Activated CD8-positive, alpha-beta T cell treated with anti-CD3 and anti-CD28 coated beads, Interleukin-2, amount 10 ng/mL, durations not matched to agents 7 days and 5 days (primary cell): ENCODE data around the gene KATNAL2. TPM values are rescaled to one million over a fixed set of nuclear protein-coding genes. Genes with fewer than 3 reads are reported as not detected.
"Not testable (repeated sequence)": the region's sequence is repeated elsewhere in the genome, so short reads cannot be mapped to it uniquely, and the experiment has no call there.

Experiments used
- ATAC-seq: fragments of 150-1000 bp; cut with Tn5 transposase; one replicate; pipeline ENCODE4 v1.10.0; 2021; ENCODE audit warnings: moderate library complexity
- CTCF ChIA-PET: fragments of 350-600 bp; sonication (Branson Sonifier 250); formaldehyde crosslinking; loops from one replicate; lab custom pipeline; 2021; ENCODE audit warnings: antibody characterized with exemption; lab: Charles Lee
- POLR2A ChIA-PET: fragments of 350-600 bp; sonication (Branson Sonifier 250); formaldehyde crosslinking; loops from one replicate; lab custom pipeline; 2021; ENCODE audit warnings: antibody characterized with exemption; lab: Charles Lee
- DNase-seq: peaks from one replicate; pipeline ENCODE4 v3.0.0-alpha.2; 2020
- H3K27ac Mint-ChIP-seq: one replicate; pipeline ENCODE4 v1.8.0; 2021; ENCODE audit warnings: mild to moderate bottlenecking, mixed read lengths
- H3K27me3 Mint-ChIP-seq: one replicate; pipeline ENCODE4 v1.8.0; 2021; ENCODE audit warnings: low read depth, mixed read lengths
- H3K36me3 Mint-ChIP-seq: one replicate; pipeline ENCODE4 v1.8.0; 2021; ENCODE audit warnings: low read depth, mixed read lengths
- H3K4me1 Mint-ChIP-seq: one replicate; pipeline ENCODE4 v1.8.0; 2021; ENCODE audit warnings: low read depth, mixed read lengths
- H3K4me3 Mint-ChIP-seq: one replicate; pipeline ENCODE4 v1.8.0; 2021; ENCODE audit warnings: mild to moderate bottlenecking, mixed read lengths
- H3K9me3 Mint-ChIP-seq: one replicate; pipeline ENCODE4 v1.8.0; 2022; ENCODE audit warnings: mixed read lengths; ENCODE audit not compliant: insufficient read depth
- total RNA-seq, 2 experiments: library from RNA; stranded (reverse); gene quantifications; one replicate each; pipeline ENCODE4 v1.2.3, GENCODE V29; 2021

KATNAL2 gene
- total RNA-seq, 2 experiments from 2014 or later: 0.34 to 0.76 TPM

- ATAC-seq, DNase-seq, H3K27ac Mint-ChIP-seq, H3K9me3 Mint-ChIP-seq, H3K4me1 Mint-ChIP-seq, CTCF ChIA-PET, H3K36me3 Mint-ChIP-seq, POLR2A ChIA-PET, H3K27me3 Mint-ChIP-seq, H3K4me3 Mint-ChIP-seq: not testable (repeated sequence)
These were observed 106.5 kb downstream of the KATNAL2 start for GRCh38 chr18:47023769-47024465.

- POLR2A ChIA-PET, H3K4me3 Mint-ChIP-seq, H3K4me1 Mint-ChIP-seq, ATAC-seq, H3K36me3 Mint-ChIP-seq, CTCF ChIA-PET, H3K27ac Mint-ChIP-seq, H3K27me3 Mint-ChIP-seq, H3K9me3 Mint-ChIP-seq, DNase-seq: not testable (repeated sequence)
These were observed 108.3 kb downstream of the KATNAL2 start for GRCh38 chr18:47025557-47026174.

GRCh38 chr18:47028738-47029137, 111.3 kb downstream of the KATNAL2 start:
- POLR2A ChIA-PET, H3K27me3 Mint-ChIP-seq, ATAC-seq, H3K4me1 Mint-ChIP-seq, H3K36me3 Mint-ChIP-seq, H3K27ac Mint-ChIP-seq, H3K4me3 Mint-ChIP-seq, CTCF ChIA-PET, DNase-seq: not testable (repeated sequence)
- H3K9me3 Mint-ChIP-seq: peaks cover 16% of the 10 kb centered on the region

- H3K27me3 Mint-ChIP-seq, H3K27ac Mint-ChIP-seq, H3K4me3 Mint-ChIP-seq, H3K4me1 Mint-ChIP-seq, CTCF ChIA-PET, POLR2A ChIA-PET, DNase-seq, H3K36me3 Mint-ChIP-seq: not testable (repeated sequence)
- ATAC-seq: peak; percentile 28
- H3K9me3 Mint-ChIP-seq: peaks cover 16% of the 10 kb centered on the region
These were observed 112.4 kb downstream of the KATNAL2 start for GRCh38 chr18:47029684-47030353.

- POLR2A ChIA-PET, ATAC-seq, H3K27ac Mint-ChIP-seq, H3K36me3 Mint-ChIP-seq, DNase-seq, H3K27me3 Mint-ChIP-seq, H3K4me3 Mint-ChIP-seq, CTCF ChIA-PET, H3K4me1 Mint-ChIP-seq: not testable (repeated sequence)
- peaks cover 17% of the 10 kb centered on the region for H3K9me3 Mint-ChIP-seq
These were observed 113.5 kb downstream of the KATNAL2 start for GRCh38 chr18:47030887-47031286.

GRCh38 chr18:47032945-47033344, 115.5 kb downstream of the KATNAL2 start:
- ChIA-PET CTCF (no interaction called here), POLR2A (no interaction called here)
- peaks cover 21% of the 10 kb centered on the region for H3K9me3 Mint-ChIP-seq
- H3K4me3 Mint-ChIP-seq: no peak overlapping the region
- ATAC-seq: no peak
- DNase-seq: no peak
- no peaks in the 10 kb centered on the region for H3K27me3 Mint-ChIP-seq
- H3K36me3 Mint-ChIP-seq: no peaks in the 10 kb centered on the region
- H3K27ac Mint-ChIP-seq: no peak overlapping the region
- H3K4me1 Mint-ChIP-seq: no peaks in the 10 kb centered on the region

GRCh38 chr18:47034591-47034990, 117.2 kb downstream of the KATNAL2 start:
- POLR2A ChIA-PET, DNase-seq, CTCF ChIA-PET, H3K27me3 Mint-ChIP-seq, H3K36me3 Mint-ChIP-seq, H3K4me1 Mint-ChIP-seq, H3K4me3 Mint-ChIP-seq, ATAC-seq, H3K27ac Mint-ChIP-seq: not testable (repeated sequence)
- H3K9me3 Mint-ChIP-seq: peaks cover 21% of the 10 kb centered on the region

GRCh38 chr18:47035156-47035671, 117.8 kb downstream of the KATNAL2 start, which contains the start of gene ELOA2:
TSS of gene ELOA2 (minus strand) at chr18:47035621. CDS start at chr18:47035264, 357 bp downstream.
- H3K36me3 Mint-ChIP-seq: no peaks in the 10 kb centered on the region
- H3K4me1 Mint-ChIP-seq: no peaks in the 10 kb centered on the region
- H3K4me3 Mint-ChIP-seq: no peak within 1 kb of the TSS
- CTCF ChIA-PET: no interaction called here
- no peak within 1 kb of the TSS for H3K27ac Mint-ChIP-seq
- peaks cover 1% of the 10 kb centered on the region for H3K27me3 Mint-ChIP-seq
- no peak for ATAC-seq
- DNase-seq: no peak
- POLR2A ChIA-PET: no interaction called here
- peaks cover 21% of the 10 kb centered on the region for H3K9me3 Mint-ChIP-seq

- CTCF ChIA-PET: no interaction called here
- H3K4me1 Mint-ChIP-seq: no peaks in the 10 kb centered on the region
- H3K36me3 Mint-ChIP-seq: no peaks in the 10 kb centered on the region
- H3K27ac Mint-ChIP-seq: no peak overlapping the region
- H3K27me3 Mint-ChIP-seq: peaks cover 3% of the 10 kb centered on the region
- ATAC-seq (no peak), DNase-seq (no peak)
- POLR2A ChIA-PET: no interaction called here
- H3K4me3 Mint-ChIP-seq: no peak overlapping the region
- H3K9me3 Mint-ChIP-seq: peaks cover 21% of the 10 kb centered on the region
These were observed 119.0 kb downstream of the KATNAL2 start for GRCh38 chr18:47036298-47036874.

- Mint-ChIP-seq H3K27ac (no peak overlapping the region), H3K4me3 (no peak overlapping the region), H3K9me3 (peaks cover 14% of the 10 kb centered on the region), H3K27me3 (peaks cover 3% of the 10 kb centered on the region), H3K36me3 (no peaks in the 10 kb centered on the region), H3K4me1 (no peaks in the 10 kb centered on the region)
- ATAC-seq: no peak
- CTCF ChIA-PET: no interaction called here
- DNase-seq: no peak
- POLR2A ChIA-PET: no interaction called here
These were observed 119.7 kb downstream of the KATNAL2 start for GRCh38 chr18:47036927-47037578.

- Mint-ChIP-seq H3K27me3 (peaks cover 3% of the 10 kb centered on the region), H3K4me3 (no peak overlapping the region), H3K27ac (no peak overlapping the region), H3K9me3 (peaks cover 3% of the 10 kb centered on the region), H3K4me1 (no peaks in the 10 kb centered on the region), H3K36me3 (no peaks in the 10 kb centered on the region)
- ChIA-PET POLR2A (no interaction called here), CTCF (no interaction called here)
- ATAC-seq: no peak
- no peak for DNase-seq
These were observed 123.6 kb downstream of the KATNAL2 start for GRCh38 chr18:47040982-47041381.
